ENCODE measurements around the gene ZNF160. TPM values are rescaled to one million over a fixed set of nuclear protein-coding genes. Genes with fewer than 3 reads are reported as not detected.

The ZNF160 gene
- total and polyA plus RNA-seq, 8 donors = 7.3 to 96.0 (median 30.9) TPM

DNA sequence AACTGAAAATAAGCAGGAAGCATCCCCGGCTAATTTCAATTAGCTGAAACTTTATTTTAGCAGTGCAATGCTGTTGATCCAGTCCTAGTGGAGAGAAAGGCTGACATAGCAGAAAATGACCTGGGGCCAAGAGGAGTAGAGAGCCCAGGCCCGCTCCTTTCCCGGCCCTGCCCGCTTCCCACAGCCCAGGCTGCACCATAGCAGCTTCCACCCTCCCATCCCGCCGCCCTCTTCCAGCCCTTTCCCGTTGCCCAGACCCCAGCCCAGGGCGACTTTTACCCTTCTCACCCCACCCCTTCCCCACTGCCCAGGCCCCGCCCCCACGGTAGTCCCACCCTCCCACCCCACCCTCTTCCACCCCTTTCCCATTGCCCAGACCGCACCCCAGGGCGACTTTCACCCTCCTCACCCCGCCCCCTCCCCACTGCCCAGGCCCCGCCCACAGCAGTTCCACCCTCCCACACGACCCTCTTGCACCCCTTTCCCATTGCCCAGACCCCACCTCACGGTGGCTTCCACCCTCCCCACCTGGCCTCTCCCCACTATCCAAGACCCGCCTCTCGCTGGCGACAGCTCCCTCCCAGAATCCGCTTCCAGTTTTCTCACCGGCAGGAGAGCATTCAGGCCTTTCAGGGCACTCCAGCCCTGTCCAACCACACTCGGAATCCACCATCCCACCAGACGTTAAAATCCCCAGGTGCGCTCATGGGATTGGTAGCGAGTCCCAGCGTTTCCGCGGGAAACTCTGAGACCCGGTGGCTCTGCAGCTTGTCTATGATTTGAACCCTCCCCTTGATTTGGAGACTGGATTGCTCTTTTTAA, 8.3 kb downstream of the ZNF160 start:
- Histone ChIP-seq H3K4me3 (no peak overlapping the region), H3K9me3 (no peaks in the 10 kb centered on the region), H3K4me1 (peaks cover 0 to 10% (median 4%) of the 10 kb centered on the region in 4 donors), H3K27ac (peak overlapping the region in 1 of 5 donors; percentile 18), H3K36me3 (peaks cover 22 to 74% (median 69%) of the 10 kb centered on the region in 4 donors), H3K27me3 (no peaks in the 10 kb centered on the region)
- DNase-seq = no peak
- TF ChIP-seq POLR2AphosphoS5 (IDR thresholded peaks at IDR 0.05) = no peak
- TF ChIP-seq EP300 (IDR thresholded peaks at IDR 0.05) = no peak
- TF ChIP-seq, protein P1, sequence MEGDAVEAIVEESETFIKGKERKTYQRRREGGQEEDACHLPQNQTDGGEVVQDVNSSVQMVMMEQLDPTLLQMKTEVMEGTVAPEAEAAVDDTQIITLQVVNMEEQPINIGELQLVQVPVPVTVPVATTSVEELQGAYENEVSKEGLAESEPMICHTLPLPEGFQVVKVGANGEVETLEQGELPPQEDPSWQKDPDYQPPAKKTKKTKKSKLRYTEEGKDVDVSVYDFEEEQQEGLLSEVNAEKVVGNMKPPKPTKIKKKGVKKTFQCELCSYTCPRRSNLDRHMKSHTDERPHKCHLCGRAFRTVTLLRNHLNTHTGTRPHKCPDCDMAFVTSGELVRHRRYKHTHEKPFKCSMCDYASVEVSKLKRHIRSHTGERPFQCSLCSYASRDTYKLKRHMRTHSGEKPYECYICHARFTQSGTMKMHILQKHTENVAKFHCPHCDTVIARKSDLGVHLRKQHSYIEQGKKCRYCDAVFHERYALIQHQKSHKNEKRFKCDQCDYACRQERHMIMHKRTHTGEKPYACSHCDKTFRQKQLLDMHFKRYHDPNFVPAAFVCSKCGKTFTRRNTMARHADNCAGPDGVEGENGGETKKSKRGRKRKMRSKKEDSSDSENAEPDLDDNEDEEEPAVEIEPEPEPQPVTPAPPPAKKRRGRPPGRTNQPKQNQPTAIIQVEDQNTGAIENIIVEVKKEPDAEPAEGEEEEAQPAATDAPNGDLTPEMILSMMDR (IDR thresholded peaks at IDR 0.05) = no peak
- TF ChIP-seq POLR2A (IDR thresholded peaks at IDR 0.05) = no peak
- intact Hi-C loops (cut with DNase I; ENCODE audit: low total_unique reads) = no loop called here
- 74 to 82% (median 77%) methylated on average over 23 to 29 of the region's 29 CpGs for WGBS, 5 donors

DNA sequence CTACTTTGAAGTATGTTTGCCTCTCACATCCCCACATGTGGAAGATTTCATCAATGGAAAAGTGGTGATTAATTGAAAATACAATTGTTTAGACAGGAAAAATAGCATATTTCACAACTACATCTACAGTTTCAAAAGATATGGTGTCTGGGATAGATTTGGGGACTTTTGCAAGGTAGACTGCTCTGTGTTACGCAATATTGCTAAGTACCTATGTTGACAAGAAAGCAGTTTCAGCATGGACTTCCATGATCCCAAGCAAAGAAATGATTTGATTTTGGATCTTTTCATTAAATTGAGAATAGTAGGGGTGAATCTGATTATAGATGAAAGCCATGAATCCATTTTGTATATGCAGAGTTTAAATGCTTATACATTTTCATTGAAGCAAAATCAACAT, 10.5 kb downstream of the ZNF160 start:
- TF ChIP-seq POLR2A (IDR thresholded peaks at IDR 0.05) (no peak), POLR2AphosphoS5 (IDR thresholded peaks at IDR 0.05) (no peak), EP300 (IDR thresholded peaks at IDR 0.05) (no peak)
- TF ChIP-seq, protein P1 (IDR thresholded peaks at IDR 0.05) = no peak
- Histone ChIP-seq H3K36me3 (peaks cover 21 to 77% (median 71%) of the 10 kb centered on the region in 4 donors), H3K27ac (no peak overlapping the region), H3K4me3 (no peak overlapping the region), H3K27me3 (no peaks in the 10 kb centered on the region), H3K4me1 (peaks cover 0 to 7% (median 3%) of the 10 kb centered on the region in 4 donors), H3K9me3 (no peaks in the 10 kb centered on the region)
- intact Hi-C loops (cut with DNase I; ENCODE audit: low total_unique reads) = no loop called here
- no peak for DNase-seq
- 2 to 100% (median 53%) methylated on average over 1 of the region's 1 CpG for WGBS, 5 donors

DNA sequence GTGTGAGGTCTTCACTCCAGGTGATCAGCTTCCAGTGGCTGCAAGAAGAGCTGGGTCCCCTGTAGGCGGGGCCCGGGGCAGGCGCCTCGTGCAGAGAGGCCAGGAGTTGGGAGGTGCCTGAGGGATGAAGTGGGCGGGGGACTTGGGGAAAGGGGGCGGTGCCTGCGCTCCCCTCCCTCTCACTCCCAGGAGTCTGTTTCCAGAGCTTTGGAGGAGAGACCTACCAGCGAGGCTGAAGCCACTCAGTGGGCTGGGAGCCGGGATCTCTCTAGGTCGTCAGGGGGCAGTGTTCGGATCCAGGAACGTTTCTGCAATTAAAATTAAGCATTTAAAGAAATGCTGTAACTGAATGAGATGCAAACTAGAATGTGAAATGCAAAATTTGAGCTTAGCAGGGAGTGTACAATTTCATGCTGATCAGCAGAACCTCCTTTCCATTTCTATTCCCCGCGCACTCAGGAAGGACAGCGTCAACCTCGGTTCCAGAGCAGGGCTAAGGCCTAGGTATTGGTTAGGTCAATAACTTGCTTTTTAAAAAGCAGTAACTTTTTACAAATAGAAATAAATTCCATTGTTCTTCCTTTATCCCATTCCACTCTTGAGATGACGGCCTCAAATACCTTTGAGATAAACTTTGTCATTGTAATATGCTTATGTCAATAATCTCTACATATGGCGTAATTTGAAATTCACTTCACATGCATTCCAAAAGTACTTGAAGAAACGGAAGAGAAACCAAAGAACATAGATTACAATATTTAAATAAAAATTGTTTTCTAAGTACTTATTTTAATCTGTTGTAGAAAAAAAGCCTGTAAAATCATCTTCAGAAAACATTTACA, 11.6 kb downstream of the ZNF160 start:
- H3K4me3 ChIP-seq = no peak overlapping the region
- no peak overlapping the region for H3K27ac ChIP-seq
- peaks cover 0 to 7% (median 0%) of the 10 kb centered on the region in 4 donors for H3K4me1 ChIP-seq
- 87 to 91% (median 89%) methylated on average over 19 of the region's 19 CpGs for WGBS, 5 donors
- intact Hi-C loops (cut with DNase I; ENCODE audit: low total_unique reads) = no loop called here
- DNase-seq = no peak
- no peaks in the 10 kb centered on the region for H3K9me3 ChIP-seq
- TF ChIP-seq EP300 (IDR thresholded peaks at IDR 0.05) = no peak
- TF ChIP-seq, protein P1 (IDR thresholded peaks at IDR 0.05) = no peak
- H3K27me3 ChIP-seq = no peaks in the 10 kb centered on the region
- peaks cover 24 to 81% (median 77%) of the 10 kb centered on the region in 4 donors for H3K36me3 ChIP-seq

DNA sequence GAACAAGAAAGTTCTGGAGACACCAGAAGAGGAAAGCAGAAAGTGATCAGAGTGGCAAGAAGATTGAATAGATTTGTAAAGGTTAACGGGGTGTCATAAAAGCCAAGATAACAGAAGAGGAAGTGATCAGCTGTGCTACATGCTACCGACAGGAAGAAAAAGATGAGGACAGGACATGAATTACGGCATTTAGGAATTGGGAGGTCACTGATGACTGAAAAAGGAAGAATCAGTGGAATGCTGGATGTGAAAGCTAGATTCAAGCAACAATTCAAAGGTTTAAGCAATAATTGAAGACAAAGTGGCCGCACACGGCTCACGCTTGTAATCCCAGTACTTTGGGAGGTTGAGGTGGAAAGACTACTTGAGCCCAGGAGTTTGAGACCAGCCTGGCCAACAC, 15.1 kb downstream of the ZNF160 start:
- peaks cover 43 to 93% (median 90%) of the 10 kb centered on the region in 4 donors for H3K36me3 ChIP-seq
- H3K27ac ChIP-seq = peak overlapping the region in 3 of 5 donors; percentile 37 to 52 (median 46)
- WGBS, 5 donors = 86 to 93% (median 87%) methylated on average over 6 of the region's 6 CpGs
- no peaks in the 10 kb centered on the region for H3K27me3 ChIP-seq
- H3K4me3 ChIP-seq = no peak overlapping the region
- no peaks in the 10 kb centered on the region for H3K4me1 ChIP-seq
- no peak for DNase-seq
- TF ChIP-seq EP300 (IDR thresholded peaks at IDR 0.05) (no peak), POLR2A (IDR thresholded peaks at IDR 0.05) (no peak), POLR2AphosphoS5 (IDR thresholded peaks at IDR 0.05) (no peak)
- TF ChIP-seq, protein P1 (IDR thresholded peaks at IDR 0.05) = no peak
- no peaks in the 10 kb centered on the region for H3K9me3 ChIP-seq
- intact Hi-C loops (cut with DNase I; ENCODE audit: low total_unique reads) = no loop called here
